Measurements from ENCODE around the gene ZBTB25.

DNA sequence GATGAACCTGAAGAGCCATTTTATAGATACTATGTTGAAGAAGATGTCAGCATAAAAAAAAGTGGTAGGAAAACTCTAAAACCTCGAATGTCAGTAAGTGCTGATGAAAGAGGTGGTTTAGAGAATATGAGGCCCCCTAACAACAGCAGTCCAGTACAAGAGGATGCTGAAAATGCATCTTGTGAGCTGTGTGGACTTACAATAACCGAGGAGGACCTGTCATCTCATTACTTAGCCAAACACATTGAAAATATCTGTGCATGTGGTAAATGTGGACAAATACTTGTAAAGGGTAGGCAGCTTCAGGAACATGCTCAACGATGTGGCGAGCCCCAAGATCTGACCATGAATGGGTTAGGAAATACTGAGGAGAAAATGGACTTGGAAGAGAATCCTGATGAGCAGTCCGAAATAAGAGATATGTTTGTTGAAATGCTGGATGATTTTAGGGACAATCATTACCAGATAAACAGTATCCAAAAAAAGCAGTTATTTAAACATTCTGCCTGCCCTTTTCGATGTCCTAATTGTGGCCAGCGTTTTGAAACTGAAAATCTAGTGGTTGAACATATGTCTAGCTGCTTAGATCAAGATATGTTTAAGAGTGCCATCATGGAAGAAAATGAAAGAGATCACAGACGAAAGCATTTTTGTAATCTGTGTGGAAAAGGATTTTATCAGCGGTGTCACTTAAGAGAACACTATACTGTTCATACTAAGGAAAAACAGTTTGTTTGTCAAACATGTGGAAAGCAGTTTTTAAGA lies 19.1 kb upstream of the ZBTB25 start:
- TF ChIP-seq, protein P1, sequence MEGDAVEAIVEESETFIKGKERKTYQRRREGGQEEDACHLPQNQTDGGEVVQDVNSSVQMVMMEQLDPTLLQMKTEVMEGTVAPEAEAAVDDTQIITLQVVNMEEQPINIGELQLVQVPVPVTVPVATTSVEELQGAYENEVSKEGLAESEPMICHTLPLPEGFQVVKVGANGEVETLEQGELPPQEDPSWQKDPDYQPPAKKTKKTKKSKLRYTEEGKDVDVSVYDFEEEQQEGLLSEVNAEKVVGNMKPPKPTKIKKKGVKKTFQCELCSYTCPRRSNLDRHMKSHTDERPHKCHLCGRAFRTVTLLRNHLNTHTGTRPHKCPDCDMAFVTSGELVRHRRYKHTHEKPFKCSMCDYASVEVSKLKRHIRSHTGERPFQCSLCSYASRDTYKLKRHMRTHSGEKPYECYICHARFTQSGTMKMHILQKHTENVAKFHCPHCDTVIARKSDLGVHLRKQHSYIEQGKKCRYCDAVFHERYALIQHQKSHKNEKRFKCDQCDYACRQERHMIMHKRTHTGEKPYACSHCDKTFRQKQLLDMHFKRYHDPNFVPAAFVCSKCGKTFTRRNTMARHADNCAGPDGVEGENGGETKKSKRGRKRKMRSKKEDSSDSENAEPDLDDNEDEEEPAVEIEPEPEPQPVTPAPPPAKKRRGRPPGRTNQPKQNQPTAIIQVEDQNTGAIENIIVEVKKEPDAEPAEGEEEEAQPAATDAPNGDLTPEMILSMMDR (conservative IDR thresholded peaks at IDR 0.05; ENCODE audit: low read length) = no peak
- no peak for TF ChIP-seq EZH2phosphoT487 (IDR thresholded peaks at IDR 0.05; ENCODE audit: borderline replicate concordance, low read depth, low read length)

Measured in OCI-LY7 (cell line).